Thyroid gland (tissue), 4 donors: Measurements from ENCODE around the gene ADPRHL1.

Experiments
- CTCF ChIP-seq, 6 experiments: fragments of 200-600 bp in 3 of 6; fragments of 450-650 bp in 3 of 6; sonication (generic) in 3 of 6; IDR thresholded peaks; one replicate each; pipeline ENCODE4 v1.5.1; 2016 to 2019; ENCODE audit warnings: antibody characterized with exemption in 6 of 6, mild to moderate bottlenecking in 2 of 6, inconsistent platforms in 1 of 6, moderate library complexity in 1 of 6
- POLR2A ChIP-seq, 2 donors: fragments of 450-650 bp; IDR thresholded peaks; one replicate each; pipeline ENCODE4 v1.6.1; 2017; ENCODE audit warnings: antibody characterized with exemption in 2 of 2, mild to moderate bottlenecking in 2 of 2, moderate library complexity in 1 of 2

GRCh38 chr13:113456116-113456702 is 2.9 kb upstream of the ADPRHL1 start:
- no peak for TF ChIP-seq CTCF (IDR thresholded peaks at IDR 0.05)
- TF ChIP-seq POLR2A (IDR thresholded peaks at IDR 0.05) = no peak
